ENCODE results near the gene FHIT.
"Not testable (repeated sequence)": the region's sequence is repeated elsewhere in the genome, so short reads cannot be mapped to it uniquely, and the experiment has no call there.

The FHIT gene

DNA sequence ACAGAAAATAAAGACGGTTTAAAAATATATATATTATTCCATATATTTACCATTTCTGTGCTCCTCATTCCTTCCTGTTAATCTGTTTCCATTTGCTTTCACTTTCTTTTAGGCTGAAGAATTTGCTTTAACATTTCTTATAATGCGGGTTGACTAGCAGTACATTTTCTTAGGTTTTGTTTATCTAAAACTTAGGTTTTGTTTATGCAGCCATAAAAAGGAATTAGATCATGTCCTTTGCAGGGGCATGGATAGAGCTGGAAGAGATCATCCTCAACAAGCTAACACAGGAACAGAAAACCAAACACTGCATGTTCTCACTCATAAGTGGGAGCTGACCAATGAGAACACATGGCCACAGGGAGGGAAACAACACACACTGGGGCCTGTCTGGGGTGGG, 578.1 kb downstream of the FHIT start:
- DNase-seq: no peak
- Histone ChIP-seq H3K36me3 (no peaks in the 10 kb centered on the region), H3K9me3 (peaks cover 0 to 5% (median 0%) of the 10 kb centered on the region in 3 donors), H3K27ac (no peak overlapping the region), H3K27me3 (no peaks in the 10 kb centered on the region), H3K4me3 (no peak overlapping the region), H3K4me1 (no peaks in the 10 kb centered on the region)
- TF ChIP-seq, protein P1, sequence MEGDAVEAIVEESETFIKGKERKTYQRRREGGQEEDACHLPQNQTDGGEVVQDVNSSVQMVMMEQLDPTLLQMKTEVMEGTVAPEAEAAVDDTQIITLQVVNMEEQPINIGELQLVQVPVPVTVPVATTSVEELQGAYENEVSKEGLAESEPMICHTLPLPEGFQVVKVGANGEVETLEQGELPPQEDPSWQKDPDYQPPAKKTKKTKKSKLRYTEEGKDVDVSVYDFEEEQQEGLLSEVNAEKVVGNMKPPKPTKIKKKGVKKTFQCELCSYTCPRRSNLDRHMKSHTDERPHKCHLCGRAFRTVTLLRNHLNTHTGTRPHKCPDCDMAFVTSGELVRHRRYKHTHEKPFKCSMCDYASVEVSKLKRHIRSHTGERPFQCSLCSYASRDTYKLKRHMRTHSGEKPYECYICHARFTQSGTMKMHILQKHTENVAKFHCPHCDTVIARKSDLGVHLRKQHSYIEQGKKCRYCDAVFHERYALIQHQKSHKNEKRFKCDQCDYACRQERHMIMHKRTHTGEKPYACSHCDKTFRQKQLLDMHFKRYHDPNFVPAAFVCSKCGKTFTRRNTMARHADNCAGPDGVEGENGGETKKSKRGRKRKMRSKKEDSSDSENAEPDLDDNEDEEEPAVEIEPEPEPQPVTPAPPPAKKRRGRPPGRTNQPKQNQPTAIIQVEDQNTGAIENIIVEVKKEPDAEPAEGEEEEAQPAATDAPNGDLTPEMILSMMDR (IDR thresholded peaks at IDR 0.05): no peak
- intact Hi-C loops (cut with DNase I; ENCODE audit: low total_unique reads): no loop called here

DNA sequence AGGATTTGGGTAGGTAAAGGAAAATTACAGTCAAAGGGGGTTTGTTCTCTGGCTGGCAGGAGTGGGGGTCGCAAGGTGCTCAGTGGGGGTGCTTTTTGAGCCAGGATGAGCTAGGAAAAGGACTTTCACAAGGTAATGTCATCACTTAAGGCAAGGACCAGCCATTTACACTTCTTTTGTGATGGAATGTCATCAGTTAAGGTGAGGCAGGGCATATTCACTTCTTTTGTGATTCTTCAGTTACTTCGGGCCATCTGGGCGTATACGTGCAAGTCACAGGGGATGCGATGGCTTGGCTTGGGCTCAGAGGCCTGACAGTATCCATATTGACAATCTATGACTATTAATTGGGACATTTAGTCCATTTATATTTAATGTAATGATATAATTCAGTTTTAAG, 578.9 kb downstream of the FHIT start:
- DNase-seq; H3K27ac ChIP-seq; H3K36me3 ChIP-seq; H3K4me1 ChIP-seq; intact Hi-C loops (cut with DNase I; ENCODE audit: low total_unique reads); H3K27me3 ChIP-seq; H3K4me3 ChIP-seq; H3K9me3 ChIP-seq: not testable (repeated sequence)

DNA sequence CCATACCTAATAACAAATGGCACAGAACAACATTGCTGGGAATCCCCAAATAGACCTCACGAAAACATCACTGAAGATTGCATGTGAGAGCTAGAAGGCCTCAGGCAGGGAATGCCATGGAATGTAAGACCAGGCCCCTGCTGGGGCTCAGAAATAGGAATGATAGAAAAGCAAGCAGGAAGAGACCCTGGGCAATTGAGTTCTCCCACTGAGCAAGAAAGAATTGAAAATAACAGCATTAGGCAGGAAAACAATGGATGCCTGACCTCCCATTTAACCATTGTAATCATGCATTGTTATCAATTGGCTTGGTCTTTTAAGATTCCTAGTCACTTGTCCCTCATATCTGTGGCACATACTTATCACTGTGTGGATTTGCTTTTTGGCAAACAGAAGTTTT, 581.6 kb downstream of the FHIT start:
- no peak overlapping the region for H3K4me3 ChIP-seq
- H3K27ac ChIP-seq: no peak overlapping the region
- TF ChIP-seq, protein P1 (IDR thresholded peaks at IDR 0.05): no peak
- intact Hi-C loops (cut with DNase I; ENCODE audit: low total_unique reads): no loop called here
- H3K36me3 ChIP-seq: no peaks in the 10 kb centered on the region
- no peak for DNase-seq
- H3K9me3 ChIP-seq: peaks cover 0 to 2% (median 0%) of the 10 kb centered on the region in 3 donors
- H3K4me1 ChIP-seq: no peaks in the 10 kb centered on the region
- H3K27me3 ChIP-seq: no peaks in the 10 kb centered on the region

DNA sequence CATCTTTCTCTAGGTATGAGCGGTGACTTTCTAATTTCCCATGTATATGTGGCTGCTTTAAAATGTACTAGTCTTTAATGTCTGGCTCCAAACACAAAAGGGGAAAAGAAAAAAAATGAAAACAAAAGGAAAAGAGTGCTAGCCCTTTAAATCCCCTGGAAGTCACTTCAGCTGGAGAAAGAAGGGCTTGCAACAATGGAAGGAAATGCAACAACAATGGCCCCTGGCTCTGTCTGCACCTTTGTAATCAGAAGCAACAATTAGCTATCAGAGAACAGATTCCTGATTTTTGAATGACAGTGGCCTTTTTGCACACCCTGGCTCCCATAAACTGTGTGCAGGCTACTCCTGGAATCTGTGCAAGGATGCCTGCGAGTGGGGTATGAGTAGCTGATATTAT, 591.2 kb downstream of the FHIT start:
- no peak for DNase-seq
- no peaks in the 10 kb centered on the region for H3K27me3 ChIP-seq
- no peak overlapping the region for H3K27ac ChIP-seq
- H3K4me3 ChIP-seq: no peak overlapping the region
- intact Hi-C loops (cut with DNase I; ENCODE audit: low total_unique reads): no loop called here
- no peaks in the 10 kb centered on the region for H3K36me3 ChIP-seq
- peaks cover 0 to 8% (median 7%) of the 10 kb centered on the region in 3 donors for H3K9me3 ChIP-seq
- H3K4me1 ChIP-seq: no peaks in the 10 kb centered on the region
- TF ChIP-seq, protein P1 (IDR thresholded peaks at IDR 0.05): no peak

DNA sequence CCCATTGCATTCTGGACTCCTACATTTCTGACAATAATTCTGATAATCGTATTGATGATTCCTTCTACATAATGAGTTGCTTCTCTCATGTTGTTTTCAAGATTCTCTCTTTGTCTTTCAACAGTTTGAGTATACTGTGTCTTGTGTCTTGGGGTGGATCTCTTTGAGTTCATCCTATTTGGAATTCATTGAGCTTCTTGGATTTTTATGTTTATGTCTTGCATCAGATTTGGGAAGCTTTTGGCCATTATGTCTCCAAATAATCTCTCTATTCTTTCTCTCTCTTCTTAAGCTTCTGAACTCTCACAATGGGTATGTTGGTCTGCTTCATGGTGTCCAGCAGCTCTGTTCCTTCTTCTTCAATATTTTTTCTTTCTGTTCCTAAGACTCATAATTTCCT, 592.2 kb downstream of the FHIT start:
- H3K27ac ChIP-seq: no peak overlapping the region
- H3K27me3 ChIP-seq: no peaks in the 10 kb centered on the region
- no peak for DNase-seq
- no peaks in the 10 kb centered on the region for H3K4me1 ChIP-seq
- H3K9me3 ChIP-seq: peaks cover 0 to 8% (median 7%) of the 10 kb centered on the region in 3 donors
- TF ChIP-seq, protein P1 (IDR thresholded peaks at IDR 0.05): no peak
- intact Hi-C loops (cut with DNase I; ENCODE audit: low total_unique reads): no loop called here
- H3K36me3 ChIP-seq: no peaks in the 10 kb centered on the region
- no peak overlapping the region for H3K4me3 ChIP-seq

DNA sequence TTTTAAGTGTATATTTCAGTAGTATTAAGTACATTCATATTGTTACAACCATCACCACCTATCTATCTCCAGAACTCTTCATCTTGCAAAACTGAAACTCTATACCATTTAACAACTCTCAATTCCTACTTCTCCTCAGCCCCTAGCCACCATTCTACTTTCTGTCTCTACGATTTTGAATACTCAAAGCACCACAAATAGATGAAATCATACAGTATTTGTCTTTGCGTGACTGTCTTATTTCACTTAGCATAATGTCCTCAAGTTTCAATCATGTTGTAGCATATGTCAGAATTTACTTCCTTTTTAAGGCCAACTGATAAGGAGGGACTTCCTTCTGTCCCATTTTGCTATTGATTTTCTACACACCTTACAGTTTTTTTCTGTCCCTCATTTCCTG, 593.3 kb downstream of the FHIT start:
- H3K9me3 ChIP-seq: peaks cover 0 to 8% (median 7%) of the 10 kb centered on the region in 3 donors
- no peak overlapping the region for H3K4me3 ChIP-seq
- H3K27me3 ChIP-seq: no peaks in the 10 kb centered on the region
- H3K4me1 ChIP-seq: no peaks in the 10 kb centered on the region
- H3K27ac ChIP-seq: no peak overlapping the region
- intact Hi-C loops (cut with DNase I; ENCODE audit: low total_unique reads): no loop called here
- TF ChIP-seq, protein P1 (IDR thresholded peaks at IDR 0.05): no peak
- no peaks in the 10 kb centered on the region for H3K36me3 ChIP-seq
- DNase-seq: no peak

Data from tibial artery (tissue), 4 donors.